Esophagus squamous epithelium (tissue), 4 donors: Measurements from ENCODE around the gene IL17RB.

Experiments
- CTCF ChIP-seq, 6 experiments: fragments of 450-650 bp in 4 of 6; fragments of 200-600 bp in 2 of 6; sonication (generic) in 2 of 6; IDR thresholded peaks; one replicate each; pipeline ENCODE4 v1.5.1; 2016 to 2019; ENCODE audit warnings: antibody characterized with exemption in 6 of 6, mild to moderate bottlenecking in 4 of 6, moderate library complexity in 4 of 6
- POLR2A ChIP-seq, 4 donors: fragments of 450-650 bp; IDR thresholded peaks; one replicate each; pipeline ENCODE4 v1.6.1; 2017; ENCODE audit warnings: antibody characterized with exemption in 4 of 4, mild to moderate bottlenecking in 4 of 4, moderate library complexity in 3 of 4

GRCh38 chr3:53813229-53813628 is 33.1 kb upstream of the IL17RB start:
- TF ChIP-seq CTCF (IDR thresholded peaks at IDR 0.05) (no peak), POLR2A (IDR thresholded peaks at IDR 0.05) (no peak)
